HepG2 (cell line): ENCODE results near the gene ANKRD12. TPM values are rescaled to one million over a fixed set of nuclear protein-coding genes. Genes with fewer than 3 reads are reported as not detected.

Experiments used
- ATAC-seq: fragments of 200-7000 bp; cut with Tn5 transposase; 3 replicates; pipeline ENCODE4 v1.9.1; 2020; ENCODE audit warnings: mild to moderate bottlenecking, moderate library complexity
- BruUV-seq: library from RNA; stranded (reverse); fragments of 400-500 nt; replicated peaks from 2 replicates; lab custom pipeline; 2021; lab: Mats Ljungman, UMichigan
- CTCF ChIA-PET: fragments of 300-600 bp; formaldehyde crosslinking; extraction: SDS; loops from one replicate; lab custom pipeline; 2021; ENCODE audit warnings: low total read pairs, inconsistent platforms, low intra/inter-chr PET ratio; lab: Yijun Ruan, JAX
- POLR2A ChIA-PET: fragments of 350-600 bp; sonication (Branson Sonifier 250); formaldehyde crosslinking; loops from one replicate; lab custom pipeline; 2020; ENCODE audit warnings: antibody characterized with exemption, inconsistent platforms; lab: Yijun Ruan, JAX
- DNase-seq: peaks from one replicate; pipeline ENCODE4 v3.0.0-alpha.2; 2015; ENCODE audit warnings: low spot score
- FAIRE-seq: peaks from 3 replicates; lab custom pipeline; 2011; peaks lifted over from hg19 to GRCh38; lab: Jason Lieb, UNC
- H2AFZ ChIP-seq: one replicate; pipeline ENCODE4 v1.6.1; 2011; ENCODE audit warnings: low read length, inconsistent platforms
- H3K27ac ChIP-seq: fragments of 300-600 bp; 3 replicates; pipeline ENCODE4 v1.8.0; 2011; ENCODE audit warnings: mixed run types, mild to moderate bottlenecking, mixed read lengths, low read length, inconsistent platforms; ENCODE audit not compliant: insufficient read depth; ENCODE audit errors: extremely low read length
- H3K27me3 ChIP-seq, 2 experiments: fragments of 200-600 bp in 1 of 2; 2 replicates in 1 of 2; 3 replicates in 1 of 2; pipeline versions ENCODE4 v1.6.0 to v1.8.0; 2011; ENCODE audit warnings: low read length in 2 of 2, mild to moderate bottlenecking in 2 of 2, moderate library complexity in 2 of 2, inconsistent platforms in 1 of 2; ENCODE audit not compliant: insufficient read depth in 2 of 2, control insufficient read depth in 1 of 2
- H3K36me3 ChIP-seq, 2 experiments: fragments of 200-600 bp in 1 of 2; replicated peaks in 1 of 2; 2 replicates in 1 of 2; 3 replicates in 1 of 2; pipeline versions ENCODE4 v1.5.1 to v1.8.0; 2011; ENCODE audit warnings: low read length in 2 of 2, inconsistent platforms in 1 of 2; ENCODE audit not compliant: insufficient read depth in 2 of 2, control insufficient read depth in 1 of 2
- H3K4me1 ChIP-seq: 2 replicates; pipeline ENCODE4 v1.5.1; 2012; ENCODE audit warnings: low read length, inconsistent platforms; ENCODE audit not compliant: insufficient read depth
- H3K4me2 ChIP-seq: 2 replicates; pipeline ENCODE4 v1.6.0; 2011; ENCODE audit warnings: low read depth, low read length, inconsistent platforms
- H3K4me3 ChIP-seq, 3 experiments: fragments of 200-600 bp in 1 of 3; sonication (generic), shearing (Covaris generic) in 1 of 3; replicated peaks in 1 of 3; 2 replicates each; pipeline ENCODE4 v1.5.1; 2011 to 2016; ENCODE audit warnings: low read length in 3 of 3, inconsistent platforms in 2 of 3, low read depth in 2 of 3, mild to moderate bottlenecking in 2 of 3, control low read depth in 1 of 3, mixed read lengths in 1 of 3; ENCODE audit not compliant: insufficient read depth in 1 of 3
- H3K79me2 ChIP-seq: one replicate; pipeline ENCODE4 v1.6.1; 2011; ENCODE audit warnings: low read length, inconsistent platforms; ENCODE audit not compliant: insufficient read depth
- H3K9ac ChIP-seq: 2 replicates; pipeline ENCODE4 v1.6.0; 2011; ENCODE audit warnings: mild to moderate bottlenecking, low read depth, low read length, inconsistent platforms; ENCODE audit not compliant: insufficient read depth
- H3K9me3 ChIP-seq: 2 replicates; pipeline ENCODE4 v1.5.1; 2012; ENCODE audit warnings: mild to moderate bottlenecking, low read length
- H4K20me1 ChIP-seq: 2 replicates; pipeline ENCODE4 v1.6.0; 2011; ENCODE audit warnings: inconsistent platforms, mild to moderate bottlenecking, low read length, moderate library complexity; ENCODE audit not compliant: insufficient read depth
- ARID3A ChIP-seq: IDR thresholded peaks from 2 replicates; pipeline ENCODE4 v1.6.1; 2012; ENCODE audit warnings: low read depth, low read length, improper control_type of control experiment
- HBP1 ChIP-seq: IDR thresholded peaks from 2 replicates; pipeline ENCODE4 v1.6.1; 2016; ENCODE audit warnings: low read depth, control low read depth
- HNF1B ChIP-seq: sonication (generic); formaldehyde crosslinking; IDR thresholded peaks from 2 replicates; pipeline ENCODE4 v1.5.1; 2020; ENCODE audit warnings: mild to moderate bottlenecking, moderate library complexity, missing genetic modification reagents
- NCOR1 ChIP-seq: fragments of 200-600 bp; sonication (generic); IDR thresholded peaks from 2 replicates; pipeline ENCODE4 v1.7.0; 2017; ENCODE audit warnings: antibody characterized with exemption, low read length, borderline replicate concordance
- PRPF4 ChIP-seq: fragments of 200-400 bp; formaldehyde crosslinking; IDR thresholded peaks from 2 replicates; pipeline ENCODE4 v1.6.1; 2016; ENCODE audit warnings: low read length, low read depth; ENCODE audit not compliant: poor library complexity, severe bottlenecking
- ZNF44 ChIP-seq: sonication (generic); formaldehyde crosslinking; IDR thresholded peaks from 2 replicates; pipeline ENCODE4 v1.5.1; 2020; ENCODE audit warnings: mild to moderate bottlenecking, missing genetic modification reagents
- ZNF550 ChIP-seq: sonication (generic); formaldehyde crosslinking; IDR thresholded peaks from 2 replicates; pipeline ENCODE4 v1.4.0; 2020; ENCODE audit warnings: mild to moderate bottlenecking, missing genetic modification reagents, borderline replicate concordance
- WGBS: methylation state at CpG from one replicate; pipeline ENCODE4 v1.1.6; 2017; ENCODE audit warnings: low lambda C conversion rate; 5-methylcytosine and 5-hydroxymethylcytosine counted together
- in situ Hi-C: cut with HindIII; loops from 2 replicates; pipeline ENCODE4 v1.10.0; 2017; ENCODE audit warnings: low pct_unique_long_range_greater_than_20kb; ENCODE audit not compliant: extremely low pct_ligation_motif_present
- intact Hi-C: fragments of 100-400 bp; cut with micrococcal nuclease; formaldehyde crosslinking; loops from one replicate; pipeline ENCODE4 v1.10.0; 2022; ENCODE audit not compliant: unreplicated experiment
- polyA plus RNA-seq, 8 experiments: library from polyadenylated mRNA; depleted of rRNA in 3 of 8; stranded (reverse) in 7 of 8; unstranded in 1 of 8; fragments of >200 nt; fragmentation: Illumina TruSeq in 4 of 8; extraction: Trizol in 4 of 8; gene quantifications; 2 replicates each; pipeline versions ENCODE4 v1.2.1 to v1.2.3, GENCODE V29; 2011 to 2016; ENCODE audit warnings: low read depth in 4 of 8, missing spikeins in 1 of 8, mixed read lengths in 1 of 8; ENCODE audit not compliant: insufficient read depth in 1 of 8
- total RNA-seq, 5 experiments: library from RNA; depleted of rRNA; stranded (reverse); fragments of >200 nt; fragmentation: Illumina TruSeq; extraction: Trizol; gene quantifications; 2 replicates each; pipeline ENCODE4 v1.2.3, GENCODE V29; 2016; ENCODE audit warnings: low read depth in 1 of 5

The ANKRD12 gene
- total and polyA plus RNA-seq, 2 of the 13 experiments (the other 11 are each of a cell fraction or from before 2014, with no cell fraction given): 6.0 to 23.2 TPM

GRCh38 chr18:9206421-9206820, 69.8 kb downstream of the ANKRD12 start:
- peaks cover 1 to 29% of the 10 kb centered on the region in 2 experiments for H3K36me3 ChIP-seq
- no peak overlapping the region for H3K27ac ChIP-seq
- no peak overlapping the region for H2AFZ ChIP-seq
- no peaks in the 10 kb centered on the region for H3K9me3 ChIP-seq
- POLR2A ChIA-PET: no interaction called here
- WGBS: 97% methylated on average over 3 of the region's 3 CpGs
- DNase-seq: no peak
- no peak overlapping the region for H3K9ac ChIP-seq
- no TSS peak for BruUV-seq
- TF ChIP-seq HNF1B (CRISPR knock-in tag) (no peak), HBP1 (CRISPR knock-in tag) (no peak), PRPF4 (no peak), NCOR1 (no peak), ZNF44 (CRISPR knock-in tag) (no peak), ARID3A (no peak), ZNF550 (CRISPR knock-in tag) (no peak)
- TF ChIP-seq, all 625 proteins: peak for 0
- Histone ChIP-seq H3K4me1 (no peaks in the 10 kb centered on the region), H4K20me1 (no peaks in the 10 kb centered on the region), H3K4me3 (no peak overlapping the region), H3K79me2 (no peaks in the 10 kb centered on the region), H3K4me2 (no peak overlapping the region), H3K27me3 (no peaks in the 10 kb centered on the region; a peak in 1 of 5 replicates)
- in situ Hi-C loops (no loop called here), intact Hi-C loops (no loop called here)
- no peak for ATAC-seq
- no peak for FAIRE-seq
- CTCF ChIA-PET: no interaction called here
